HEK293 (cell line): ENCODE measurements around the gene RIMS4.

Source experiments
- CTCF ChIA-PET: fragments of 350-600 bp; formaldehyde crosslinking; extraction: SDS; loops from one replicate; lab custom pipeline; 2021; ENCODE audit warnings: antibody characterized with exemption; lab: Yijun Ruan, JAX
- POLR2A ChIA-PET: fragments of 300-600 bp; formaldehyde crosslinking; extraction: SDS; loops from one replicate; lab custom pipeline; 2020; ENCODE audit warnings: antibody characterized with exemption, inconsistent platforms; lab: Yijun Ruan, JAX
- H3K27ac ChIP-seq: fragments of 200-500 bp; sonication (Bioruptor generic); 2 replicates; pipeline ENCODE4 v1.5.1; 2014; ENCODE audit warnings: low read depth, low read length, control low read depth, inconsistent platforms; ENCODE audit errors: extremely low read depth
- H3K36me3 ChIP-seq, 2 experiments: fragments of 200-500 bp in 1 of 2; sonication (Bioruptor generic) in 1 of 2; 1 replicate in 1 of 2; 2 replicates in 1 of 2; pipeline ENCODE4 v1.5.1; 2014 to 2017; ENCODE audit warnings: inconsistent platforms in 2 of 2, low read length in 2 of 2; ENCODE audit not compliant: control insufficient read depth in 2 of 2, insufficient read depth in 1 of 2
- H3K4me1 ChIP-seq: fragments of 200-500 bp; sonication (Bioruptor generic); 2 replicates; pipeline ENCODE4 v1.5.1; 2014; ENCODE audit warnings: mild to moderate bottlenecking, low read length, inconsistent platforms; ENCODE audit not compliant: control insufficient read depth, insufficient read depth
- H3K4me3 ChIP-seq: 2 replicates; pipeline ENCODE4 v1.5.1; 2011; ENCODE audit warnings: low read depth, mild to moderate bottlenecking, control low read depth, low read length, moderate library complexity
- H3K9me3 ChIP-seq: fragments of 200-500 bp; sonication (Bioruptor generic); 2 replicates; pipeline ENCODE4 v1.5.1; 2014; ENCODE audit warnings: low read depth, low read length, inconsistent platforms; ENCODE audit not compliant: control insufficient read depth, insufficient read depth
- GLIS2 ChIP-seq: fragments of 450-650 bp; formaldehyde crosslinking; IDR thresholded peaks from 2 replicates; pipeline ENCODE4 v1.5.1; 2016; ENCODE audit warnings: missing biosample characterization, missing genetic modification characterization
- KLF1 ChIP-seq: fragments of 450-650 bp; formaldehyde crosslinking; IDR thresholded peaks from 2 replicates; pipeline ENCODE4 v1.5.1; 2016; ENCODE audit warnings: missing biosample characterization, missing genetic modification characterization
- MEIS1 ChIP-seq: sonication (generic); formaldehyde crosslinking; IDR thresholded peaks from 2 replicates; pipeline ENCODE4 v1.8.1; 2022; ENCODE audit warnings: missing genetic modification reagents, mild to moderate bottlenecking, borderline replicate concordance
- TCF7L2 ChIP-seq: IDR thresholded peaks from 2 replicates; pipeline ENCODE4 v1.6.1; 2011; ENCODE audit warnings: low read depth, mild to moderate bottlenecking, inconsistent platforms, low read length, moderate library complexity, borderline replicate concordance
- WT1 ChIP-seq: fragments of 450-650 bp; formaldehyde crosslinking; IDR thresholded peaks from 2 replicates; pipeline ENCODE4 v1.5.1; 2016; ENCODE audit warnings: missing biosample characterization, missing genetic modification characterization
- YY2 ChIP-seq: fragments of 450-650 bp; formaldehyde crosslinking; IDR thresholded peaks from 2 replicates; pipeline ENCODE4 v1.5.1; 2016; ENCODE audit warnings: missing biosample characterization, missing genetic modification characterization
- ZBTB7A ChIP-seq: fragments of 450-650 bp; formaldehyde crosslinking; IDR thresholded peaks from 2 replicates; pipeline ENCODE4 v1.5.1; 2016; ENCODE audit warnings: low read depth, missing biosample characterization, missing genetic modification characterization
- ZBTB8A ChIP-seq: fragments of 450-650 bp; formaldehyde crosslinking; IDR thresholded peaks from 2 replicates; pipeline ENCODE4 v1.5.1; 2016; ENCODE audit warnings: missing biosample characterization, missing genetic modification characterization
- ZIC2 ChIP-seq: fragments of 450-650 bp; formaldehyde crosslinking; IDR thresholded peaks from 2 replicates; pipeline ENCODE4 v1.5.1; 2016; ENCODE audit warnings: missing biosample characterization, missing genetic modification characterization
- ZNF112 ChIP-seq: fragments of 450-650 bp; formaldehyde crosslinking; IDR thresholded peaks from 2 replicates; pipeline ENCODE4 v1.5.0; 2017; ENCODE audit warnings: missing biosample characterization, missing genetic modification characterization
- ZNF169 ChIP-seq: fragments of 450-650 bp; formaldehyde crosslinking; IDR thresholded peaks from 2 replicates; pipeline ENCODE4 v1.5.1; 2016; ENCODE audit warnings: missing biosample characterization, missing genetic modification characterization
- ZNF19 ChIP-seq: fragments of 450-650 bp; formaldehyde crosslinking; IDR thresholded peaks from 2 replicates; pipeline ENCODE4; 2016; ENCODE audit warnings: missing biosample characterization, missing genetic modification characterization, low read depth
- ZNF366 ChIP-seq: fragments of 450-650 bp; formaldehyde crosslinking; conservative IDR thresholded peaks from 2 replicates; pipeline ENCODE4 v1.5.1; 2016; ENCODE audit warnings: missing biosample characterization, missing genetic modification characterization
- ZNF398 ChIP-seq: fragments of 450-650 bp; formaldehyde crosslinking; IDR thresholded peaks from 2 replicates; pipeline ENCODE4 v1.5.1; 2017; ENCODE audit warnings: missing biosample characterization, missing genetic modification characterization
- ZNF501 ChIP-seq: fragments of 450-650 bp; formaldehyde crosslinking; IDR thresholded peaks from 2 replicates; pipeline ENCODE4 v1.5.1; 2016; ENCODE audit warnings: missing biosample characterization, missing genetic modification characterization
- ZNF558 ChIP-seq: fragments of 450-650 bp; formaldehyde crosslinking; IDR thresholded peaks from 2 replicates; pipeline ENCODE4 v1.5.1; 2016; ENCODE audit warnings: missing biosample characterization, missing genetic modification characterization
- ZNF560 ChIP-seq: fragments of 450-650 bp; formaldehyde crosslinking; IDR thresholded peaks from 2 replicates; pipeline ENCODE4 v1.5.1; 2017; ENCODE audit warnings: missing biosample characterization, missing genetic modification characterization, borderline replicate concordance
- ZNF571 ChIP-seq: fragments of 450-650 bp; formaldehyde crosslinking; IDR thresholded peaks from 2 replicates; pipeline ENCODE4 v1.5.0; 2017; ENCODE audit warnings: missing biosample characterization, missing genetic modification characterization
- ZNF664 ChIP-seq: fragments of 450-650 bp; formaldehyde crosslinking; IDR thresholded peaks from 2 replicates; pipeline ENCODE4 v1.5.1; 2016; ENCODE audit warnings: missing biosample characterization, missing genetic modification characterization
- ZNF707 ChIP-seq: fragments of 450-650 bp; formaldehyde crosslinking; IDR thresholded peaks from 2 replicates; pipeline ENCODE4 v1.5.1; 2016; ENCODE audit warnings: missing biosample characterization, missing genetic modification characterization
- TF ChIP-seq, protein P1 (sequence below): fragments of 450-650 bp; formaldehyde crosslinking; conservative IDR thresholded peaks from 2 replicates; pipeline ENCODE4 v1.5.1; 2016; ENCODE audit warnings: low read depth, missing biosample characterization, missing genetic modification characterization

RIMS4 gene

DNA sequence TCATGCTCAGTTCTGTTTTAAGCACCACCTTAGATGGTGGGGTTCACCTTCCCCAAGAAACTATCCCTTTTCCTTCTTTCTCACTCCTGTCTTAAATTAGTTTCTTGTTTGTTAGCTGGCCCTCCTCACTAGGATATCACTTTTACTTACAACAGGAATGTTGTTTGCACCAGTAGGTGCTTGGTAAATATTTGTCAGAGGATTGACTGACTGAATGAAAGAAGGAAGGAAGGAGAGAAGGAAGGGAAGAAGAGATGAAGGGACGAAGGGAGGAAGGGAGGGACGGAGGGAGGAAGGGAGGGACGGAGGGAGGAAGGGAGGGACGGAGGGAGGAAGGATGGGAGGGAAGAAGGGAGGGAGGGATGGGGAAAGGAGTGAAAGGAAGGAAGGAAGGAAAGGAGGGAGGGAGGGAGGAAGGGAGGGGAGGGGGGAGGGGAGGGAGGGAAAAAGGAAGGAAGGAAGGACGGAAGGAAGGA lies 65.2 kb downstream of the RIMS4 start:
- no peaks in the 10 kb centered on the region for H3K9me3 ChIP-seq
- POLR2A ChIA-PET, result no interaction called here
- H3K27ac ChIP-seq, result no peak overlapping the region
- no peaks in the 10 kb centered on the region for H3K36me3 ChIP-seq
- no peak overlapping the region for H3K4me3 ChIP-seq
- TF ChIP-seq ZNF560 (tag by site-specific recombination) (no peak), MEIS1 (CRISPR knock-in tag) (no peak), ZNF19 (no peak), ZNF501 (tag by site-specific recombination) (no peak), WT1 (tag by site-specific recombination) (peak; percentile 60), ZNF571 (no peak), ZNF707 (tag by site-specific recombination) (no peak), KLF1 (tag by site-specific recombination) (no peak), ZNF169 (tag by site-specific recombination) (no peak), ZNF398 (tag by site-specific recombination) (no peak), ZBTB8A (tag by site-specific recombination) (no peak), ZBTB7A (tag by site-specific recombination) (no peak), GLIS2 (no peak), ZNF366 (tag by site-specific recombination) (peak; percentile 78), ZNF664 (tag by site-specific recombination) (no peak)
- TF ChIP-seq, protein P1, sequence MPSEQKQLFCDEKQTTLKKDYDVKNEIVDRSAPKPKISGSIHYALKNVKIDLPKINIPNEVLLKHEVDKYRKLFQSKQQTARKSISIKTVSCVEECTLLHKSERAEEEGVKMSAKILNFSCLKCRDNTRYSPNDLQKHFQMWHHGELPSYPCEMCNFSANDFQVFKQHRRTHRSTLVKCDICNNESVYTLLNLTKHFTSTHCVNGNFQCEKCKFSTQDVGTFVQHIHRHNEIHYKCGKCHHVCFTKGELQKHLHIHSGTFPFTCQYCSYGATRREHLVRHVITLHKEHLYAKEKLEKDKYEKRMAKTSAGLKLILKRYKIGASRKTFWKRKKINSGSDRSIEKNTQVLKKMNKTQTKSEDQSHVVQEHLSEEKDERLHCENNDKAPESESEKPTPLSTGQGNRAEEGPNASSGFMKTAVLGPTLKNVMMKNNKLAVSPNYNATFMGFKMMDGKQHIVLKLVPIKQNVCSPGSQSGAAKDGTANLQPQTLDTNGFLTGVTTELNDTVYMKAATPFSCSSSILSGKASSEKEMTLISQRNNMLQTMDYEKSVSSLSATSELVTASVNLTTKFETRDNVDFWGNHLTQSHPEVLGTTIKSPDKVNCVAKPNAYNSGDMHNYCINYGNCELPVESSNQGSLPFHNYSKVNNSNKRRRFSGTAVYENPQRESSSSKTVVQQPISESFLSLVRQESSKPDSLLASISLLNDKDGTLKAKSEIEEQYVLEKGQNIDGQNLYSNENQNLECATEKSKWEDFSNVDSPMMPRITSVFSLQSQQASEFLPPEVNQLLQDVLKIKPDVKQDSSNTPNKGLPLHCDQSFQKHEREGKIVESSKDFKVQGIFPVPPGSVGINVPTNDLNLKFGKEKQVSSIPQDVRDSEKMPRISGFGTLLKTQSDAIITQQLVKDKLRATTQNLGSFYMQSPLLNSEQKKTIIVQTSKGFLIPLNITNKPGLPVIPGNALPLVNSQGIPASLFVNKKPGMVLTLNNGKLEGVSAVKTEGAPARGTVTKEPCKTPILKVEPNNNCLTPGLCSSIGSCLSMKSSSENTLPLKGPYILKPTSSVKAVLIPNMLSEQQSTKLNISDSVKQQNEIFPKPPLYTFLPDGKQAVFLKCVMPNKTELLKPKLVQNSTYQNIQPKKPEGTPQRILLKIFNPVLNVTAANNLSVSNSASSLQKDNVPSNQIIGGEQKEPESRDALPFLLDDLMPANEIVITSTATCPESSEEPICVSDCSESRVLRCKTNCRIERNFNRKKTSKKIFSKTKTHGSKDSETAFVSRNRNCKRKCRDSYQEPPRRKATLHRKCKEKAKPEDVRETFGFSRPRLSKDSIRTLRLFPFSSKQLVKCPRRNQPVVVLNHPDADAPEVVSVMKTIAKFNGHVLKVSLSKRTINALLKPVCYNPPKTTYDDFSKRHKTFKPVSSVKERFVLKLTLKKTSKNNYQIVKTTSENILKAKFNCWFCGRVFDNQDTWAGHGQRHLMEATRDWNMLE (tag by site-specific recombination), result no peak
- peaks cover 4% of the 10 kb centered on the region; the same call in 1 of the 2 replicates for H3K4me1 ChIP-seq
- CTCF ChIA-PET, result interaction anchor here (2.1 to 2.9 kb wide), 2 partner anchors 12 to 61 kb away, joined by 6 to 26 read pairs; no protein-coding TSS in a partner anchor

- H3K4me3 ChIP-seq, result no peak overlapping the region
- ChIA-PET POLR2A (no interaction called here), CTCF (interaction anchor here (0.7 to 2.1 kb wide), 4 partner anchors 11 to 1020 kb away, joined by 3 to 6 read pairs (median 3); no protein-coding TSS in a partner anchor)
- no peaks in the 10 kb centered on the region for H3K9me3 ChIP-seq
- H3K4me1 ChIP-seq, result peaks cover 4% of the 10 kb centered on the region; the same call in 1 of the 2 replicates
- TF ChIP-seq TCF7L2 (no peak), YY2 (no peak), ZIC2 (tag by site-specific recombination) (no peak), ZNF558 (no peak), ZNF112 (no peak)
- H3K27ac ChIP-seq, result no peak overlapping the region
- no peaks in the 10 kb centered on the region for H3K36me3 ChIP-seq
These were observed 66.3 kb downstream of the RIMS4 start for GRCh38 chr20:44743916-44744655.
